T-helper 17 cell (primary cell): ENCODE results near the gene LINC00305. TPM values are rescaled to one million over a fixed set of nuclear protein-coding genes. Genes with fewer than 3 reads are reported as not detected.

Experiments used
- ATAC-seq: fragments of 150-1000 bp; cut with Tn5 transposase; 2 replicates; pipeline ENCODE4 v1.10.0; 2021; ENCODE audit warnings: mild to moderate bottlenecking, moderate library complexity
- DNase-seq, 3 donors: peaks; one replicate each; pipeline versions ENCODE4 v3.0.0 to v3.0.0-alpha.2; 2020 to 2021
- H3K9me3 ChIP-seq: one replicate; pipeline ENCODE4 v1.7.0; 2013; ENCODE audit warnings: low read length, mild to moderate bottlenecking; ENCODE audit not compliant: control insufficient read depth, poor library complexity, severe bottlenecking
- H3K27ac Mint-ChIP-seq: one replicate; pipeline ENCODE4 v1.8.0; 2022; ENCODE audit warnings: mild to moderate bottlenecking, moderate library complexity, mixed read lengths
- H3K27me3 Mint-ChIP-seq: one replicate; pipeline ENCODE4 v1.8.0; 2022; ENCODE audit warnings: mixed read lengths
- H3K36me3 Mint-ChIP-seq: one replicate; pipeline ENCODE4 v1.8.0; 2022; ENCODE audit warnings: low read depth, mixed read lengths
- H3K4me1 Mint-ChIP-seq: one replicate; pipeline ENCODE4 v1.8.0; 2022; ENCODE audit warnings: mild to moderate bottlenecking, mixed read lengths
- H3K4me3 Mint-ChIP-seq: one replicate; pipeline ENCODE4 v1.8.0; 2022; ENCODE audit warnings: mild to moderate bottlenecking, moderate library complexity, mixed read lengths
- total RNA-seq, 4 donors: library from RNA in 2 of 4; stranded (reverse) in 2 of 4; gene quantifications; one replicate each; pipeline ENCODE4 v1.2.3 and lab custom pipeline; 2022 to 2026

The LINC00305 gene
- total RNA-seq, 2 donors from 2014 or later, result not detected

DNA sequence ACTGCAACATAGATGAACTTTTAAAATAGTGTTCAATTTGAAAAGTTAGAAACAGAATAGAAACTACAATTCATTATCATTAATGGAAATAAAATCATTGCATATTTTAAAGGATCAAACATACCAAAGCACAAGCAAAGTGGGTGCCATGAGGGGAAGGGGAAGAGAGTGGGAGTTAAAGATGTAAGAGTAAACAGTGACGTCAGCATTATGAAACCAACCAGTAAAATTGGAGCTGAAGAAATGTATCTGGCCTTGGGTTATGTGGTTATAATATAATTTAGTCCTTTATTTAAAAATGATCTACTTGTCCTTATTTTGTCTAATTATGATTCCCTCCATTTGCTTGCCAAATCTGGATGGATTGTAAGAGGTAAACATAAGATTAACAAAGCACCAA lies 6.0 kb downstream of the LINC00305 start:
- DNase-seq, result no peak
- H3K9me3 ChIP-seq, result no peaks in the 10 kb centered on the region
- Mint-ChIP-seq H3K27ac (no peak overlapping the region), H3K36me3 (no peaks in the 10 kb centered on the region), H3K4me3 (no peak overlapping the region), H3K4me1 (no peaks in the 10 kb centered on the region), H3K27me3 (peaks cover 5% of the 10 kb centered on the region)
- ATAC-seq, result no peak

DNA sequence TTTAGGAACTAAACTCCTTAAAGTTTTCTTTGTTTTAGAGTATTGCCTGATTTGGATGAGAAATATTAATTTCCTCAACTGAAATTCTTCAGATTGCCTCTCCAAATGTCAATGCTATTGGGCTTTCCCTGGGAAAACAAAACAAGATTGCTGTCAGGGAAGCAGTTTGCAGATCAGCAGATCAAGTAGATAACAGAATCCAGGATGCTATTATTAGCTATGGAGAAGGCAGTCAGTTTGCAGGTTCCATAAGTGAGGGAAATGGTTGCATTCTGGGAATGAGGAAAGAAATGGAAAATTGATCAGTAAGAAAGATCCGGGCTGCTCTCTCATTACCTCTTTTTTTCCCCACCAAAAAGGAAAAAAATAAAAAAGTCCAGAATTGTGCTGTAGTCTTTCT lies 11.0 kb downstream of the LINC00305 start:
- ATAC-seq (no peak), DNase-seq (no peak)
- Mint-ChIP-seq H3K27me3 (no peaks in the 10 kb centered on the region), H3K36me3 (no peaks in the 10 kb centered on the region), H3K27ac (no peak overlapping the region), H3K4me1 (no peaks in the 10 kb centered on the region), H3K4me3 (no peak overlapping the region)
- H3K9me3 ChIP-seq, result no peaks in the 10 kb centered on the region

DNA sequence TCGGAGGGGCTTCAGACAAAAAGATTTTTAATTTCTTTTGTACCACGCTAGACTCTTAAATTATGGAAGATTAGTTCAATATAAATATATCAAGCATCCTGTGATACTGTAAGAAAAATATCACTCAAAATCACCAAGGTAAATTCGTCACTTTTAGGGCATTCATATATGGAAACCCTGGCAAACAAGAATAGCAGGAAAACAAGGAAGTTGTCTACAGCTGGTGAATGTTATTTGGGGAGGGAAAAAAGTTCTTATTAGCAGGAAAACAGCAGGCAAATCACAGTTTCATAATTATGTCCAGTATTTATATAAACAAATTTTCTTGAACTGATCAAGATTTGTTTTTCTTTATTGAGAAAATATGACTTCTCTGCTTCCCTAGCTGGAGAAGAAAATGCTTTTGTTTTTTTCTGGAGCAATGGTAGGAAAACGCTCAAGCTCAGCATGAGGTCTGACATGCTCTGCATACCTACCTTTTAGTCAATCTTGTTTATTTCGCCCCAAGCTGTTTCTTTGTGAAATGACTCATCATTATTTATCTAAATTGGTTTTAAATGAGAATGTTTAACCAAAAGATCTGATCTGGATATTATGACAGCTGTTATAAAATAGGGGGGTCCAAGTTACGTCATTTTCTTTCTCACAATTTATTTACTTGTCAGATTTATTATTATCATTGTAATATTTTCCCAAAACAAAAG lies 14.7 kb downstream of the LINC00305 start:
- H3K36me3 Mint-ChIP-seq, result no peaks in the 10 kb centered on the region
- H3K27ac Mint-ChIP-seq, result no peak overlapping the region
- H3K4me1 Mint-ChIP-seq, result no peaks in the 10 kb centered on the region
- DNase-seq, result no peak
- H3K9me3 ChIP-seq, result no peaks in the 10 kb centered on the region
- no peak overlapping the region for H3K4me3 Mint-ChIP-seq
- ATAC-seq, result no peak
- no peaks in the 10 kb centered on the region for H3K27me3 Mint-ChIP-seq

DNA sequence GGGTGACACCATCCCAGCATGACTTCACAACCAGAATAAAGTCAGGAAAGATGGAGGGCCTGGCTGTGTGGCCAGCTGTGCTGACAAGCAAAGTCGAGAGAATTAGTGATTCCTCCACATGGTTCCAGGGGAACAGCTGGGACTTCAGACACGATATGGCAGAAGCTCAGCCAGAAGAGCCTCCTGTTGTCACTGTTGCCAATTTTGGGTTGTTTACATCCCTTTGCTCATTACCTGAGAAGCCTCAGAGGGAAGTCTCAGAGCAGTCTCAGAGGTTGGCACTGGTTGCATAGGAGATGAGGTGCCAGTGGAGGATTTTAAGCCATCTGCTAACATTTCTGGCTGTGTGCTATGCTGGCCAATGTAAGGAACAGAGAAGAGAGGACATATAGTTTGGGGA lies 16.0 kb downstream of the LINC00305 start:
- H3K27me3 Mint-ChIP-seq, result no peaks in the 10 kb centered on the region
- no peaks in the 10 kb centered on the region for H3K9me3 ChIP-seq
- DNase-seq (no peak), ATAC-seq (no peak)
- H3K36me3 Mint-ChIP-seq, result no peaks in the 10 kb centered on the region
- no peak overlapping the region for H3K27ac Mint-ChIP-seq
- H3K4me1 Mint-ChIP-seq, result no peaks in the 10 kb centered on the region
- no peak overlapping the region for H3K4me3 Mint-ChIP-seq

DNA sequence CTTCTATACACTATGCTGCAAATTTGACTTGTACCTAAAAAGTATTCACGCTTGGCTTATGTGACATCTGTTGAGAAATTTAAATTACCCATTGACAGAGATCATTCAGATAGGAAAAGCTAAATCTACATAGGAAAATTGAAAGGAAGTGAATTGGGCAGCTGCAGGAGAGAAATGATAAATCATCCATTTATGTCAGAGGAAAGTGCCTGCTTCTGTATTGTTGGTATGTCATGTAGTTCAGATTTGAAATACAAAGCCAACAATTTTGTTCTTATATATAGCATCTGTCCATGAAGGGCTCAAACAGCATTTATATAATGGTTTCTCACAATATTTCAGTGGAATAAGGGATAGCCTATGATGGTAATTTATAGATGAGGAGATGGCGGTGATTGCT lies 17.6 kb downstream of the LINC00305 start:
- Mint-ChIP-seq H3K36me3 (no peaks in the 10 kb centered on the region), H3K27ac (no peak overlapping the region), H3K27me3 (no peaks in the 10 kb centered on the region), H3K4me3 (no peak overlapping the region), H3K4me1 (no peaks in the 10 kb centered on the region)
- no peak for DNase-seq
- no peaks in the 10 kb centered on the region for H3K9me3 ChIP-seq
- ATAC-seq, result no peak

DNA sequence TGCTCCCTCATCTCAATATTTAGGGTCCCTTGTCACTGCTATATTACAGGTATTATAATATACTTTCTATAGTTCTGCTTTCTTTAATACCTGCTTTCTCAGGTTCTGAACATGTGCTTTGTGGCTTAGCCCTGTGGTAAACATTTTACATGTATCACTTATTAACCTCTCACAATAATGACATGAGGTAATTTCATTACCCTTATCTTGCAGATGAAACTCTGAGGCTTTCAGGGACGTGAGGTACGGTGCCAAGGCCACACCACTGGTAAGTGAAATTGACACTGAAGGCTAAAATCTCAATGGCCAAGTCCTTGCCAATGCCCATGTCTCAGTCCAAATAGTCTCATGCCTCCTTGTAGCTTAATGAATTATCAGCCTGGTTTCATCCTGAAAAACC lies 21.7 kb downstream of the LINC00305 start:
- Mint-ChIP-seq H3K4me1 (no peaks in the 10 kb centered on the region), H3K27me3 (no peaks in the 10 kb centered on the region), H3K27ac (no peak overlapping the region), H3K4me3 (no peak overlapping the region), H3K36me3 (no peaks in the 10 kb centered on the region)
- no peaks in the 10 kb centered on the region for H3K9me3 ChIP-seq
- ATAC-seq (no peak), DNase-seq (no peak)

DNA sequence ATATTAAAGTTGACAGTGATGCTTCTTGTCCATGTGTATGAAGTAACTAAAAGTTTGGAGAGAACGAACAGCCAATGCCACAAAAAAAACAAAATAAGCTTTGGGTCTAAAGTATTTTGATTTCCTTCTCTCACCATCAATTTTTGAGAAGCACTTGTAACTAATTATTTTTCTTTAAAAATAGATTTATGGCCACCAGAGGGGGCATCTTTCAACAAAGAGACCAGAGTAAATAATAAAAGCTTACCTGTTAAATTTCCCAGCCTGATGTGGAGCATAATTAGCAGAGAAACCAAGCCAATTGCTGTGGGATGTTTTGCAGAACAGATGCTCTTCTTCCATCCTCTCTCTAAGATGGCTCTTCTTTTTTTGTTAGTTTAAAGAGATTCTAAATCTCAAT lies 29.0 kb downstream of the LINC00305 start:
- no peak overlapping the region for H3K27ac Mint-ChIP-seq
- no peaks in the 10 kb centered on the region for H3K9me3 ChIP-seq
- no peaks in the 10 kb centered on the region for H3K36me3 Mint-ChIP-seq
- ATAC-seq (no peak), DNase-seq (no peak)
- H3K4me1 Mint-ChIP-seq, result no peaks in the 10 kb centered on the region
- no peaks in the 10 kb centered on the region for H3K27me3 Mint-ChIP-seq
- no peak overlapping the region for H3K4me3 Mint-ChIP-seq

DNA sequence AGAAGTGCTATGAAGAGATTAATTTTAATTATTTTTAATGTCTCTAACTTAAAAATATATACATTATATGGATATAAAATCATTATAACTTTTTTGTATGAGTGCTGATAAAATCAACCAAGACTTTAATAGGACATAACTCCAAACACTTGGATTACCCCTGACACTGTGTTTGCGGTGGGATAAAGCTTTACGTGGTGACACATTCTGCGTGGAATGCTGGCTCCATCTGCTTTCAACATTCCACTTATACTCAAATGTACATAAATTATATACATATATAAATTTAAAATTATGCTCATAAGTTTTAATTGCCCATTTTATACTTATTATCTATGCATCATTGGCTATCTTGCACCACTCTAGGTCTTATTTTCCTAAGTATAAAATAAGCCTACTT lies 30.5 kb downstream of the LINC00305 start:
- Mint-ChIP-seq H3K4me3 (no peak overlapping the region), H3K27ac (no peak overlapping the region), H3K27me3 (no peaks in the 10 kb centered on the region), H3K4me1 (no peaks in the 10 kb centered on the region), H3K36me3 (no peaks in the 10 kb centered on the region)
- H3K9me3 ChIP-seq, result no peaks in the 10 kb centered on the region
- DNase-seq (no peak), ATAC-seq (no peak)

DNA sequence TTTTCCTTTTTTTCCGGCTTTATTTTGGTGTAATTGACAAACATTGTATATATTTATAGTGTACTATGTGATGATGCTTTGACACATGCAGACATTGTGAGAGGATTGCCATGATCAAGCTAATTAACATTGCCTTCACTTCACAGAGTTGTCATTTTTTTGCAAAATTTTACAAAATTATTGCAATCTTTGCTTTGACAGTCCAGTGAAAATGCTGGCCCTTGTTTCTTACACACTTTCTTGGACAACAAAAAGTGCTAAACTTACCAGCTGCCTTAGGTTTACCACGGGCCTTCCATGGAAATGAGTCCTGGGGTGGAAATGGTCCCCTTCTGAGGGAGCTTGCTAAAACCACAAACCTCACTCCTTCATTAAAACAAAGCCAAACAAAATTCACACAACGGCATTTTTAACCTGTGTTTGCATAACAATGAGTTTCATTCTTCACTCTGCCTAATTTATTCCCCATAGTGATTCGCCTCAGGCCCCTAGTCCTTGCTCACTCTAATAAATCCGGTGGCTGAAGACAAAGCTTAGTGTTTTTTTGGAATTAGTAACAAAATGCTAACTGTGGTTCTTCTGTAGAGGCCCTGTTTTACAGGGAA lies 32.2 kb downstream of the LINC00305 start:
- no peak for DNase-seq
- no peaks in the 10 kb centered on the region for H3K4me1 Mint-ChIP-seq
- no peak for ATAC-seq
- no peaks in the 10 kb centered on the region for H3K27me3 Mint-ChIP-seq
- H3K4me3 Mint-ChIP-seq, result no peak overlapping the region
- no peaks in the 10 kb centered on the region for H3K36me3 Mint-ChIP-seq
- no peaks in the 10 kb centered on the region for H3K9me3 ChIP-seq
- no peak overlapping the region for H3K27ac Mint-ChIP-seq

DNA sequence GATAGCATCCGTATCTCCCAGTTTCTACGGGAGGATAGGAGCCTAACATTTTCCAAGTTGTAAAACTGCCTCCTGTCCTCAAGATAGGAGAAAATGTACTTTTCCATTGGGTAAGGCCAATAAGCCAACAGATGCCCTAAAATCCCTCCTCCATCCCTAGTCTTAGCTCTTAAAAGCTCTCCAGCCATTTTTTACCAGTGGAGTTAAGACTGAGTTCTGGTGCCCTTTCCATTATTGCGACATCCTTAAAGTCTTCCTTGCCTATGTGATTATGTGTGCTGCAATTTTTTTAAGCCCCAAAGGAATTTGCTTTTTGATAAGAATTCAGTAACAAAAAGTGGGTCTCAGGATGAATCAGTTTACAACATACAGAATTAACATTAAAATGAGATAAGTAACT lies 33.0 kb downstream of the LINC00305 start:
- Mint-ChIP-seq H3K27ac (no peak overlapping the region), H3K4me1 (no peaks in the 10 kb centered on the region), H3K4me3 (no peak overlapping the region), H3K27me3 (no peaks in the 10 kb centered on the region), H3K36me3 (no peaks in the 10 kb centered on the region)
- no peak for ATAC-seq
- H3K9me3 ChIP-seq, result no peaks in the 10 kb centered on the region
- no peak for DNase-seq

DNA sequence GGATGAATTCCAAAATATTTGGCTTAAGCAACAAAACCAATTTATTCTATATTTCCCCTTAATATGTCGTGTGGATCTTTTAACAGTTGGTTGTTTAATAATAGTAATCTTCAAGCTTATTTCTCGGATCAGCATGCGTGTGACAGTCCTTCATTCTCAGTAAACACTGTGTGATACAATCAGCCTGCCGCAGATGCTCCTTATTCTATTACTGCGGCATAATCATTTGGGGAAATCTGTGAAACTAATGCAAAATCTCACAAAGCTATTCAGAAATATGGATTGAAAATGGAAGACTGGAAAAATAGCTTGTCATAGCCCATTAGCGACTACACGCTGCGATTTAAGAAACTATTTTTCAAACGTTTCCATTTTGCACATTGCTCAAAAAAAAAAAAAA lies 36.9 kb downstream of the LINC00305 start:
- H3K36me3 Mint-ChIP-seq, result no peaks in the 10 kb centered on the region
- DNase-seq, result no peak
- no peaks in the 10 kb centered on the region for H3K4me1 Mint-ChIP-seq
- ATAC-seq, result no peak
- no peak overlapping the region for H3K27ac Mint-ChIP-seq
- H3K27me3 Mint-ChIP-seq, result no peaks in the 10 kb centered on the region
- no peak overlapping the region for H3K4me3 Mint-ChIP-seq
- H3K9me3 ChIP-seq, result no peaks in the 10 kb centered on the region

DNA sequence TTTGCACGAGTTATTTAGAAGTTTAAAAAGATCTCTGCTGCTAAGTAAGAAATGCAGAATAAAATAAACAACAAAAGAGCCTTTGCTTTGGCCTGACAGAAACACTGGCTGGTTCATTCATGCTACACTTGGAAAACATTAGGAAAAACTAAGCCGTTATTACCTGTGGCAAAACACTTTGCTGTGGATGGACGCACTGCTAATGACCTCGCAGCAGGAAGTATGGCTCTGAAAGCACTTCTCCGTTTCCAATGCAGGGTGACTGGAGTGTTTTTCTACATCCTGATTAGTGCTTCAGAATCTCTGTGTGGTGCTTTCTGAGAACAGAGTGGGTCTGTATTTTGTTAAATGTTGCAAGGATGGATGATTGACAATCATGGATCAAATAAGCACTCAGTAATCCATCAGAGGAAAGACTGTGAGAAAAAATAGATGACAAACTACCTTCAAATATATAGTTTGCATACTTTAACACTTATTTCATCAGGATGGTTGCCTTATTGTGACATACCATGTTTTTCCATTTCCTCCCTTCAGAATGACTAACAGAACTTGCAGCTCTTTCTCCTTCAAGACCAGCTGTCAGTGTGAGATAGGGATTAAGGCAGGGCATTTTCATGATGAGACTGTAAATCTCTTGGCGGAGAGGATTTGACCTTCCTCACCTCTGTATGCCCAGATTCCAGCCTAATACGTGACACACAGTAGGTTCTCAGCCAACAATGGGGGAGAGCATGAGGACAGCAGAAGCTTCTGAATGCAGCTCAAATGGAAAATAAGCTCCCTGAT lies 38.0 kb downstream of the LINC00305 start:
- no peak for ATAC-seq
- Mint-ChIP-seq H3K27me3 (peaks cover 6% of the 10 kb centered on the region), H3K4me3 (no peak overlapping the region)

DNA sequence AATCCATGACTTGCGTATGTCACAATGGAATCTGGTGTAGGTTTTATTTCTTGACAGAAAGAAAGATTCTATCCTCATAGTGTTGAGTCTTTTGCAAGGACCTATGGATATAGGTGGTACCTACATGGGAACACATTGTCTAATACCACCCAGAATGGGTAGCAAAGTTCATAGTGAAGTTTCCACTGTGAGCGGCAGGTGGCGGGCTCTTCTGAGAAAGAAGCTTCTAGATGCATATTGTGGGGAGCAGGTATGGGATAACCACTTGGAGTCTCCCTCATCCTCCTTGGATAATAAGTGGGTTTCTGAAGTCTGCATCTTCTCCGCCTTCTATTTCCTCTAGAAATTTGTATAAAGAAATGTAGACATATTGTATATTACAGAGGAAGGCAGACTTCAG lies 44.9 kb downstream of the LINC00305 start:
- Mint-ChIP-seq H3K27me3 (peaks cover 6% of the 10 kb centered on the region), H3K36me3 (no peaks in the 10 kb centered on the region), H3K4me1 (no peaks in the 10 kb centered on the region), H3K27ac (no peak overlapping the region), H3K4me3 (no peak overlapping the region)
- no peak for ATAC-seq
- DNase-seq, result no peak
- H3K9me3 ChIP-seq, result no peaks in the 10 kb centered on the region

More for the DNA sequence above, 38.0 kb downstream of the LINC00305 start:
- no peak overlapping the region for H3K27ac Mint-ChIP-seq
- DNase-seq, result no peak
- no peaks in the 10 kb centered on the region for H3K9me3 ChIP-seq
- H3K36me3 Mint-ChIP-seq, result no peaks in the 10 kb centered on the region
- no peaks in the 10 kb centered on the region for H3K4me1 Mint-ChIP-seq
